HK-2 (cell line): ENCODE data around the gene LRRTM4.
A peak's percentile ranks its signal among the peaks of the same experiment; 100 is the strongest.
"Not testable (repeated sequence)": the region's sequence is repeated elsewhere in the genome, so short reads cannot be mapped to it uniquely, and the experiment has no call there.

Source experiments
- DNase-seq: peaks from one replicate; pipeline ENCODE4 v3.0.0-alpha.2; 2018; ENCODE audit not compliant: unreplicated experiment

The LRRTM4 gene

GRCh38 chr2:77086478-77086877, 435.7 kb downstream of the LRRTM4 start:
- no peak for DNase-seq

DNA sequence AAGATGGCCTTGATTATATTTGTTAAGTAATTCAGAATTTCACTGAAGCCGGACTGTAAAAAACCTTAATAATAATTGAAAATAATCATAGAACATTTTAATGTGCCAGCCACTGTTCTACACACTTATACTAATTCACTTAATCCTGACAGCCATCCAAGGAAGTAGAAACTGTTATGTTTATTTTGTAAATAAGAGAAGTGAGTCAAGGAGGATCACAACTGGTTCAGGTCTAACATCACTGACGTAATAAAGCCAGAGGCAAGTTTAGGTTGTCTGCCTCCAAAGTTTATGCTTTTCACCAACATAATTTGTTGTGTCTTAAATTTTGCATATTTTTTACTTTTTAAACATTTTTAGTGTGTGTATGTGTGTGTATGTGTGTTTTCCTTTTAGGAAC, 436.1 kb downstream of the LRRTM4 start:
- no peak for DNase-seq

DNA sequence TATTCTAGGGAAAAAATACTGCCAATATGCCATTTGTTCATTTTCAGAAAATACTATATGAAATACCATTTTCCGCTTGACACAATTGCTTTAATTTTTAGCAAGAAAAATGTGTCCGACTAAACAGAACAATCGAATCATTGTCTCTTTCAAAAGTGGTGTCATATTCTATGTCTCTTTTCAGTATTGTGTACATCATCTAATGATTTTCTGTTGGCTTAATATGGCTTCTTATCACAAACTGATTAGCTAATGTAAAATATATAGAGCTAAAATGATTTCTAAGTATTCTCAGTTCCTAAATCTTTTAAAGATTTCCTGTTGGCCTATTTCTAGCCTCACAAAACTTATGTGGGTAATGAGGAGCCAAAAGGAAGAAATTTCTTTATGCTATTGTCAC, 436.6 kb downstream of the LRRTM4 start:
- no peak for DNase-seq

DNA sequence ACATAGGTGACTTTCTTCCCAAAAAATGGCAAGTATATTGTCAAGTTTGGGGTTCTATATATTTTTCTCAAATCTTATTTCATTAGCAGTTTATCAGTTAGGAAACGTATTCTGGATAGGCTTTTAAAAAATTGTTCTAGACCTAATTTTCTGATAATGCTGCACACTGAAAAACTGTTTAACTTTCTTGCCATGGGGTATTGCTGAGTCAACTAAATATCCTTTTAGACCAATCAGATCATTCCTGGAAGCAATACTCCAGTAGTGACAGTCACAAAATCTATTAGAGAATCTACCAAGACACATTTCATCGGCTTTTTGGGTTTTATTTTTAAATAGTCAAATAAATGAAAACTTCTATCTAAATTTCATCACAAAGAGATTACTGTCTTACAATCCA, 440.6 kb downstream of the LRRTM4 start:
- no peak for DNase-seq

DNA sequence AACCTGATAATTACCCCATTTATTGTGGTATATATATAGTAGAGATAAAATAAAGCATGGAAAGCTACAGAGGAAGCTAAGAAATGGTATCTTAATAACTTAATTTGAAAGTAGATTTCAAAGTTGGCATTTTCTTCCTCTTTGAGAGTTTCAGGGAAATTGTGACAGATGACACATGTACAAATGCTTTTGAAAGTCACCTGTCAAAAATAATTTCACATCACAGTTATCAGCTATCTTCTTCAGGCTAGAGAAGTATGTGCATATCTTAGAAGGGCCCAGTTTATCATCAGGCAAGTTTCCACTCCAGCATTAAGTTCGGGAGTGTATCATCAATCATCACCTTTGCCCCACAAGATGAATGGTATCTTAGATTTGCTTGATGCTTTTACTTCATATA, 457.9 kb downstream of the LRRTM4 start:
- no peak for DNase-seq

DNA sequence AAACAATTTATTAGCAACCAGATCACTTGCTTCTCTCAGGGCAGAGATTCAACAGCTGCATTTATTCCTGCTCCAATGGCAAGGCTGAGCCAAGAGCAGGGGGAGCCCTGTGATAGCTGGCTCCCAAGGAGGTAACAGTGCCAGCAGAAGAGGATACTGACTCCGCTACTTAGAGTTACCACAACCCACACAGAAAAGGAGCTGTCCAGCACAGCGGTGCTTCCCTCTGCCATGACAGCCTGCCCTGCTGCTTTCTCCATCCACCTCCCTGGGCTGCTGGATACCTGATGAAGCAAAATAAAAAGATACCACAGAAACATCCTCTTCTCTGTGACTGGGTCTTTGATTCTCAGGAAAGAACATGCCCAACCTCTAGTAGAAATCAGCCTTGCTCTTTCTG, 467.2 kb downstream of the LRRTM4 start:
- DNase-seq = no peak

DNA sequence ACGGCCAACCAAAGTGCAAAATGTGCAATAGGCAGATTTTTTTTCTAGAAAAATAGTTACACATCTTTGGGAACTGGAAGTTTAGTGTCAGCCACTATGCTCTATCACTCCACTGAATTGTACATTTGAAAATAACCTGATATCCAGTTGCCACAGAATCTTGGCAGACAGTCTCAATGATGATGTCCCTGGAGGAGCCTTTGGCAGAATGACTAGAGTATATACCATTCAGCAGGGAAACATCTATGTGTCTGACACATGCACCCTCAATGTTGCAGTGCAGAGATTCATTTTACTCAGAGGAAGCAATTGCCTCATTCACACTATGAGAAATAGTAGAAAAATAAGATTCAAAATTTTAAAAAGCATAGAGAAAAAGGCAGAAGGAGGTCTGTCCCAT, 475.8 kb downstream of the LRRTM4 start:
- DNase-seq = no peak

DNA sequence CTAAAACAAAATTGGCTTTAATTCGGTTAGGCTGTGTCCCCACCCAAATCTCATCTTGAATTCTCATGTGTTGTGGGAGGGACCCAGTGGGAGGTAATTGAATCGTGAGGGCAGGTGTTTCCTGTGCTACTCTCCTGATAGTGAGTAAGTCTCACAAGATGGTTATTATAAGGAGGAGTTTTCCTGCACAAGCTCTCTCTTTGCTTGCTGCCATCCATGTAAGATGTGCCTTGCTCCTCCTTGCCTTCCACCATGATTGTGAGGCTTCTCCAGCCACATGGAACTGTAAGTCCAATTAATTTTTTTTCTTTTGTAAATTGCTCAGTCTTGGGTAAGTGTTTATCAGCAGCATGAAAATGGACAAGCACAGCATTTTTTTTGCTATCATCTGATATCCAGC, 476.7 kb downstream of the LRRTM4 start:
- DNase-seq = not testable (repeated sequence)

DNA sequence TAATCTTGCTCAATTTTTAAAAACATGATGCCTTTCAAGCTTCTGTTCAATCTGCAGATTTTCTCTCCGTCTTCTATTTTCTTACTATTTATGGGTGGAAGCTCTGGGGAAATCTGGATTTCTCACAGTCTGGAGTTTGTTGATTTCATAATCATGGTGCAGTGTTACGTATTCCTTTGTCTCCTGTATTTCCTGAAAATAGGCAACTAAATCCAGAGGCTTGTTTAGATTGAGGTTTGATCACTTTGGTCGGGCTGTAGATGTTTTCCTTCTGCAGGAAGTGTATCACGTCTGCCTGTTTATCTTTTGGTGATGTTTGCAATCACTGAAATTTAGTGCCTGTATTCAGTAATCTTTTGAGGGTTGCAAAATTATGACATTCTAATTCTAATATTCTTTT, 487.7 kb downstream of the LRRTM4 start:
- DNase-seq = no peak

- DNase-seq = not testable (repeated sequence)
These were observed 492.9 kb downstream of the LRRTM4 start for GRCh38 chr2:77029237-77029636.

- DNase-seq = no peak
These were observed 494.1 kb downstream of the LRRTM4 start for GRCh38 chr2:77028032-77028600.

DNA sequence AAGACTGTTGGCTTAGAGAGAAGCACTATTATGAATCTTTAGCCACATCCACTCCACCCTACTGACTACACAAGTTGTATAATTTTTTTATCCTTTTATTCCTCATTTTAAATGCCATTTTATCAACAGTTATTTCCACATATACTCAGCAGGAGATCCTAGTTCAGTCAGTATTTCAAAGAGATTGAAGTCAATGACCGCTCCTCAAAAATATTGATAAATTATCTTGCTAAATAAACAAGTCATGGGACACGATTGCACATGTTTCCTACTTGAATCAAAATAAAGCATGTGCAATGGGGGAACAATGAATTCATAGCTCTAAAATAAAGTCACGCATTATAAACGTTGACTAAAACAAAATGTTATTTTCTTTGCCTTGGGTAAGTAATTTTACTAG, 496.5 kb downstream of the LRRTM4 start:
- no peak for DNase-seq

- no peak for DNase-seq
These were observed 501.0 kb downstream of the LRRTM4 start for GRCh38 chr2:77021161-77021560.

DNA sequence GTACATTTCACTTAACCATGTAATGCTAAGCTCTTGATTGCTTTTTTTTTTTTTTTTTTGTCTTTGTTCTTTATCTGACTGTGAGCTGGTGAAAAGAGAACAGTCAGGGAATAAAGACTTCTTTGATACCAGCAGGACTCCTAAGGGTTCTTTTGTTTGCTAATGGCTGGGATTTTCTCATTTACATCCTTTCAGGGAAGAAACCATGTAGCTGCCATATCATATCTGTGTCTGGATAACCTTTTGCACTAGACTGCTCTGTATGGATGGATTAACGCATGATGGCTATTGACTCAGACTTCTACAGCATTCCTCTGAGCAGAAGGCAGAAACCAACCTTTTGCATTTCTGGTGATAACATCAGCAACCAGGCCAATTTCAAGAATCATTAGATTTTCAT, 504.0 kb downstream of the LRRTM4 start:
- DNase-seq = no peak

DNA sequence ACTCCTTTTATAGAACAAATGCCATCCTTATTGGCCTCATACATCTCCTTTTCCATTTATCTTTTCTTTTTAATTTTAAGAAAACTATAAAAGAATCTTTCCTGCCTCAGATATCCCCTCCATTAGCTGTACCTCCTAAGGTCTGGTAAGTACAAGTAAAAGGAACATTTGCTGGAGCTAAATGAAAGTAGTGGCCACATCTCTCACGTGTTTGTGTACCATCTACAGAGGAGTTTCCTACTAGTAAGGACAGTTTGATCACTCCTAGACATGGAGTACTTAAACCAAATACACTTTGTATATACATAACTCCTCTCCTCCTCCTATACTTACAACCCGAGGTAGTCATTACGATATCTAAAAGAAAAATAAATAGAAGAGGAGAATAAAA, 504.8 kb downstream of the LRRTM4 start:
- DNase-seq = no peak

- DNase-seq = no peak
These were observed 505.5 kb downstream of the LRRTM4 start for GRCh38 chr2:77016443-77017354.

DNA sequence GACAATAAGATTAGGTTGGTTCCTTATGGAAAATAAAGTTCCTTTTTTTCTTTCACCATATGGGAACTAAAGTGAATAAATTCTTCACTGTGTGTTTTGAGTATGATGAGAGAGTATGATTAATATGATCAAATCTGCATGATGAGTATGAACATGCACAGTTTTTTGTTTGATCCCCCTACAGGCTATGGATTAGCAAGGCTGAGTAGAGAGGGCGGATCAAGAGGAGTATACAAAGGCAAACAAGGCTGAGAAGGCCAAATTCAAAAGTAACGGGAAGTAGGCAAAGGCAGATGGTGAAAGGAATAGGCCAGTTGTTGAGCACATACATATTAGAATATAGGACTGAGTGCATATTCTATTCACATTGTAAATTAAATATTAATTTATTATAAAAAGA, 508.2 kb downstream of the LRRTM4 start:
- DNase-seq = no peak

- no peak for DNase-seq
These were observed 508.7 kb downstream of the LRRTM4 start for GRCh38 chr2:77013457-77013856.

GRCh38 chr2:77009307-77009706, 512.9 kb downstream of the LRRTM4 start:
- no peak for DNase-seq

GRCh38 chr2:77008853-77009252, 513.3 kb downstream of the LRRTM4 start:
- DNase-seq = no peak

DNA sequence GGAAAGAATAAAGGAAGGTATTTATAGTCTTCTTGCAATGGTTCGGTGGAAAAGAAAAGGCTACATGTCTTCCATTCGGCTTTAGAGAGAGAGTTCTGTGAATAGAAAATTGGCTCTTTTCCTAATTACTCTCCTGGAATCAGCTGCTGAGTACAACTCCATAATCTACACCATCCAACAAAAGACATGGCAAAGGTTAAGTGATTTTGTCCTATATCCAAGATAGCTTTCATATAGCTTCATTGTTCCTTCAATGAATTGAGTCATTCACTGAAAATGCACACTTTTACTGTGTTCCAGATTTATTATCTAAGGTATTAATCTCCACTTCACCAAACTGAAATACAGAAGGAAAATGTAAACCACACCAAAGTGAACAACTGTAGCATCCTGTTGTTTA, 514.5 kb downstream of the LRRTM4 start:
- no peak for DNase-seq

DNA sequence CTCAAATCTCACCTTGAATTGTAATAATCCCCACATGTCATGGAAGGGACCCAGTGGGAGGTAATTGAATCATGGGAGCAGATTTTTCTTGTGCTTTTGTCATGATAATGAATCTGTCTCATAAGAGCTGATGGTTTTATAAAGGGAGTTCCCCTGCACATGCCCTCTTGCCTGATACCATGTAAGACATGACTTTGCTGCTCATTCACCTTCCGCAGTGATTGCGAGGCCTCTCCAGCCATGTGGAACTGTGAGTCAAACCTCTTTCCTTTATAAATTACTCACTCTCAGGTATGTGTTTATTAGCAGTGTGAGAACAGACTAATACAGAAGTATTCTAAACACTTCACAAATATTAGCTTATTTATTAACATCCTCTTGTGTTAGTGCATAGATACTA, 516.7 kb downstream of the LRRTM4 start:
- DNase-seq = peak; percentile 67

DNA sequence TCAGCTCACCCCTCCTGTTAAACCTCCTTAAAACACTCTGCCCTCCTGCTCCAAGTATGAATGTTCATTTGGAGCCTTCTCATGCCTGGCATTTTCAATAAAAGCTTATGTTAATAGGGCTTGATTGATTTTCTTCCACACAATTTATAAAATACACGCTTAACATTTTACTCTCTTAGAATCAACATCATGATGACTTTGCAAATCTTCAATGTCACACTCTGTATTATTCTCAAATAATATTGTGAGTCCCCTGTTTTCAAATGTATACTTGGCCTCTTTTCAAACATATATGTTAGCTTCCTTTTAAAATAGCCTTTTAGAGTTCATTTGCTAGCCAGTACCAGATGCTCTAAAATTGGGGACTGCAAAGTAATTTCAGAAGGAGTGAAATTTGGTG, 520.3 kb downstream of the LRRTM4 start:
- no peak for DNase-seq

DNA sequence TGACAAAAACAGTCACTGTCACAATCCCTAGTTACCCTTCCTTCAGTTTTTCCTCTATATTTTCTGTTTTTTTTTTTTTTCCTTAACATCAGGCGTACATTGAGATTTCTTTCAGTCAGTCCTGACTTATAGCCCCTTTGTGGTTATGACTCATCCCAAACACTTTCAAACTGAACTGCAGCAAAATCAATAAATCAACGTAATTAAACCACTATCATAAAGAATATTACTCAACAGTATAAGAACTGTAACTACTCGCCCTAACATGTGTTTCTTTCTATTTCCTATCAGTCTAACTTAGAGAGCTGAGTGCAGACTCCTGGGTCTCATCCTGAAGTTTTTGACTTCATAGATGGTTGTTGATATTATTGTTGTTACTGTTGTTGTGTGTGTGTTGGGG, 523.5 kb downstream of the LRRTM4 start:
- no peak for DNase-seq
